ENCODE measurements around the gene GNAQ.

Gene GNAQ

DNA sequence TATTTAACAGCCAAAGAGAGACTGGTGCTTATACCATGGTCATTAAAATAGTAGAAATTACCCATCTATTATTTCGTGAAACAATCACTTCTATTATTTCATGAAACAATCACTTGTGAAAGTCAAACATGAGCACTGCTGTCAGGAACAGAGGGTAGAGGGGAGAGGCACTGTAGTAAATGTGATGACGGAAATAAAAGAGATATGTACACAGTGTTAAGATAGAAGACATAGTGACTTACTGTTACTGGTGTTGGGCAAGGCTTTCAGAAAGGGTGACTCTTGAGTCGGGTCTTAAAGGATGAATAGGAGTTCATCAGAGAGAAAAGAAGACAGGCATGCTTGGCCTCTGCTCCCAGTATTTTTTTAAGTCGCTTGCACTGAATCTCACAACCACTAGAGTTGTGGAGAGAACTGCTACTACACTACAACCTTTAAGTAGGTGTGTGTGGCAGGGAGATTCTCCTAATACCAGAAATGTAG lies 220.9 kb downstream of the GNAQ start:
- no peak overlapping the region for H3K4me2 ChIP-seq (ENCODE audit: insufficient read depth, low read length)

DNA sequence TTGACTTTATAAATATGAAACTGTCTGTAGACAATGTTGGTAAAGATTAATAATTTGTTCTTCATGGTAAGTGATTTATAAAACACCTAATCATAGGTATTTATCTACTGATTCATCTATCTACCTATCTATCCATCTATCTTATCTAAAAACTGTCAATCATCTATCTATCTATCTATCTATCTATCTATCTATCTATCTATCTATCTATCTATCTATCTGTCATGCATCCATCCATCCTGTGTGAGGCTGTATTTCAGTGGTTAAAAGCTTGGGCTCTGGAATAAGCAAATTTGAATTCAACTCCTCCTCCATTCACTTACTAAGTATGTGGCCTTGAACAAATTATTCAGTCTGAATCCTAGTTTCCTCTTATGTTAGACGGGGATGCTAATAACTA lies 221.6 kb downstream of the GNAQ start:
- Histone ChIP-seq H3K27ac (ENCODE audit: low read length) (no peak overlapping the region), H3K79me2 (ENCODE audit: insufficient read depth, low read length) (peaks cover 40% of the 10 kb centered on the region), H3K4me3 (ENCODE audit: low read depth in 1 of 2, low read length in 2 of 2) (no peak overlapping the region), H4K20me1 (ENCODE audit: insufficient read depth, low read length) (no peaks in the 10 kb centered on the region; the same call in 1 of the 2 replicates), H3K27me3 (ENCODE audit: insufficient read depth, low read length, poor library complexity) (no peaks in the 10 kb centered on the region), H3K9ac (ENCODE audit: low read depth, low read length) (no peak overlapping the region), H2AFZ (ENCODE audit: low read depth, low read length) (no peak overlapping the region), H3K9me3 (ENCODE audit: insufficient read depth, low read length, severe bottlenecking) (no peaks in the 10 kb centered on the region), H3K4me1 (ENCODE audit: insufficient read depth, low read length) (peaks cover 28% of the 10 kb centered on the region), H3K4me2 (ENCODE audit: insufficient read depth, low read length) (no peak overlapping the region), H3K36me3 (ENCODE audit: insufficient read depth, low read length) (peaks cover 70% of the 10 kb centered on the region)
- DNase-seq: no peak
- no peak for TF ChIP-seq EZH2 (IDR thresholded peaks at IDR 0.05; ENCODE audit: borderline replicate concordance, low read depth, low read length, severe bottlenecking)
- no peak for TF ChIP-seq CTCF (IDR thresholded peaks at IDR 0.05; ENCODE audit: borderline replicate concordance, extremely low read depth, low read length, poor library complexity, severe bottlenecking)
- no peak for ATAC-seq (ENCODE audit: insufficient read depth, low read depth)

More for the DNA sequence above, 220.9 kb downstream of the GNAQ start:
- Histone ChIP-seq H3K79me2 (ENCODE audit: insufficient read depth, low read length) (peaks cover 39% of the 10 kb centered on the region), H3K4me3 (ENCODE audit: low read depth in 1 of 2, low read length in 2 of 2) (no peak overlapping the region), H3K4me1 (ENCODE audit: insufficient read depth, low read length) (peaks cover 28% of the 10 kb centered on the region), H3K27me3 (ENCODE audit: insufficient read depth, low read length, poor library complexity) (no peaks in the 10 kb centered on the region), H4K20me1 (ENCODE audit: insufficient read depth, low read length) (no peaks in the 10 kb centered on the region; the same call in 1 of the 2 replicates), H3K36me3 (ENCODE audit: insufficient read depth, low read length) (peaks cover 69% of the 10 kb centered on the region), H2AFZ (ENCODE audit: low read depth, low read length) (no peak overlapping the region), H3K27ac (ENCODE audit: low read length) (no peak overlapping the region), H3K9ac (ENCODE audit: low read depth, low read length) (no peak overlapping the region), H3K9me3 (ENCODE audit: insufficient read depth, low read length, severe bottlenecking) (no peaks in the 10 kb centered on the region)
- DNase-seq (no peak), ATAC-seq (ENCODE audit: insufficient read depth, low read depth) (no peak)
- TF ChIP-seq CTCF (IDR thresholded peaks at IDR 0.05; ENCODE audit: borderline replicate concordance, extremely low read depth, low read length, poor library complexity, severe bottlenecking) (no peak), EZH2 (IDR thresholded peaks at IDR 0.05; ENCODE audit: borderline replicate concordance, low read depth, low read length, severe bottlenecking) (no peak)

DNA sequence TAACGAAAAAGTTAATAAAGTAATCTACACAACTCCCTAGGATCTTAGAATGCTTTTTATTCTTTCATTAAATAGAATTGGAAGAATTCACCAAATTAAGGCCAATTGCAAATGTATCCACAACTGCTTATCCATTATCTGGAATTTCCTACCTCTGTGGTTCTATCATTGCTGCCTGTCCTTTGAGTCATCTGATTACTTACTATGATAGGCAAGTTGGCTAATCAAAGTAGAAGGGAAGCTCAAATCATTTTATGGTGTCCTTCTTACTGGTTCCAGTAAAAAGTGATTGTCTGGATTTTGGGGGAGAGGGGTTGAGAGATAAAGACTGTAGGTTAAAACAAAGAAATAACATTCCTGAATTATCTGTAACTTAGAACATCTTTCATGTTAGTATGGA lies 222.1 kb downstream of the GNAQ start:
- no peak overlapping the region for H2AFZ ChIP-seq (ENCODE audit: low read depth, low read length)
- H3K36me3 ChIP-seq (ENCODE audit: insufficient read depth, low read length): peaks cover 69% of the 10 kb centered on the region
- peak overlapping the region; percentile 52 for H3K27ac ChIP-seq (ENCODE audit: low read length)
- no peak overlapping the region for H3K9ac ChIP-seq (ENCODE audit: low read depth, low read length)
- H4K20me1 ChIP-seq (ENCODE audit: insufficient read depth, low read length): no peaks in the 10 kb centered on the region; the same call in 1 of the 2 replicates
- DNase-seq (no peak), ATAC-seq (ENCODE audit: insufficient read depth, low read depth) (no peak)
- TF ChIP-seq EZH2 (IDR thresholded peaks at IDR 0.05; ENCODE audit: borderline replicate concordance, low read depth, low read length, severe bottlenecking) (no peak), CTCF (IDR thresholded peaks at IDR 0.05; ENCODE audit: borderline replicate concordance, extremely low read depth, low read length, poor library complexity, severe bottlenecking) (no peak)
- no peaks in the 10 kb centered on the region for H3K27me3 ChIP-seq (ENCODE audit: insufficient read depth, low read length, poor library complexity)
- H3K79me2 ChIP-seq (ENCODE audit: insufficient read depth, low read length): peaks cover 41% of the 10 kb centered on the region
- peaks cover 28% of the 10 kb centered on the region for H3K4me1 ChIP-seq (ENCODE audit: insufficient read depth, low read length)
- H3K4me3 ChIP-seq (ENCODE audit: low read depth in 1 of 2, low read length in 2 of 2): no peak overlapping the region
- H3K4me2 ChIP-seq (ENCODE audit: insufficient read depth, low read length): no peak overlapping the region
- H3K9me3 ChIP-seq (ENCODE audit: insufficient read depth, low read length, severe bottlenecking): no peaks in the 10 kb centered on the region

DNA sequence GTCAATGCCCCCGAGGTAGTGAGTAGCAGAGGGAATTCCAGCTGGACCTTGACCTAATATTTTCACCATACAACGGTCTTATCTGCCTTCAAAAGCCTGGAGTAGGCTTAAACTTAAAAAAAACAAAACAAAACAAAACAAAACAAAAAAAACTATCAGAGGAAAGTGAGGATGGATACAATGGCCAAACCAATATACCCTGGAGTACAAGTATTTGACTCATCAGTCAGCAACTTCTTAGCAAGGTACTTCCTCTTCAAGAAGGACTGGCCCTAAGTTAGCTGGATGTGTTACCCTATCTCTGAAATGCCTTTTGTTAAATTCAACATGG lies 222.9 kb downstream of the GNAQ start:
- no peak; the same call in 2 of the 3 replicates for ATAC-seq (ENCODE audit: insufficient read depth, low read depth)
- no peaks in the 10 kb centered on the region; the same call in 1 of the 2 replicates for H4K20me1 ChIP-seq (ENCODE audit: insufficient read depth, low read length)
- no peak overlapping the region for H2AFZ ChIP-seq (ENCODE audit: low read depth, low read length)
- no peaks in the 10 kb centered on the region for H3K27me3 ChIP-seq (ENCODE audit: insufficient read depth, low read length, poor library complexity)
- peaks cover 61% of the 10 kb centered on the region for H3K36me3 ChIP-seq (ENCODE audit: insufficient read depth, low read length)
- no peak for DNase-seq
- H3K79me2 ChIP-seq (ENCODE audit: insufficient read depth, low read length): peaks cover 44% of the 10 kb centered on the region
- no peak for TF ChIP-seq CTCF (IDR thresholded peaks at IDR 0.05; ENCODE audit: borderline replicate concordance, extremely low read depth, low read length, poor library complexity, severe bottlenecking)
- TF ChIP-seq EZH2 (IDR thresholded peaks at IDR 0.05; ENCODE audit: borderline replicate concordance, low read depth, low read length, severe bottlenecking): no peak
- no peaks in the 10 kb centered on the region for H3K9me3 ChIP-seq (ENCODE audit: insufficient read depth, low read length, severe bottlenecking)
- no peak overlapping the region for H3K9ac ChIP-seq (ENCODE audit: low read depth, low read length)
- no peak overlapping the region for H3K4me2 ChIP-seq (ENCODE audit: insufficient read depth, low read length)
- H3K27ac ChIP-seq (ENCODE audit: low read length): no peak overlapping the region
- H3K4me3 ChIP-seq (ENCODE audit: low read depth in 1 of 2, low read length in 2 of 2): no peak overlapping the region
- H3K4me1 ChIP-seq (ENCODE audit: insufficient read depth, low read length): peaks cover 28% of the 10 kb centered on the region

Data from DND-41 (cell line).